IPS-18c (cell line): ENCODE results near the gene HELB.

ENCODE experiments used
- H3K4me3 ChIP-seq: 2 replicates; pipeline ENCODE4 v1.7.0; 2013; ENCODE audit warnings: low read depth, mild to moderate bottlenecking, low read length, moderate library complexity; ENCODE audit not compliant: insufficient read depth
- H3K9me3 ChIP-seq: one replicate; pipeline ENCODE4 v1.6.1; 2013; ENCODE audit warnings: mild to moderate bottlenecking, low read length, moderate library complexity; ENCODE audit not compliant: control insufficient read depth, insufficient read depth

Gene HELB

GRCh38 chr12:66337381-66338010 is 35.2 kb downstream of the HELB start:
- Histone ChIP-seq H3K4me3 (no peak overlapping the region), H3K9me3 (no peaks in the 10 kb centered on the region)

DNA sequence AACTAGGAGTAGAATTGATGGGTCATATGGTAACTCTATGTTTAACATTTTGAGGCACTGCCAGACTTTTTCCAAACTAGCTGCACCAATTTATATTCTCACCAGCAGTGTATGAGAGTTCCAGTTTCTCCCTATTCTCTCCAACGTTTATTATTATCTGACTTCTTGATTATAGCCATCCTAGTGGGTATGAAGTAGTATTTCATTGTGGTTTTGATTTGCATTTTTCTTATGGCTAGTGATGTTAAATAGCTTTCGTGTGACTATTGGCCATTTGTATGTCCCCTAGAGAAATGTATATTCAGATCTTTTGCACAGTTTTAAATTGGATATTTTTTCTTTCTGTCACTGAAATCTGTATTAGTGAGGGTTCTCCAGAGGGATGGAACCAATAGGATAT is 37.8 kb downstream of the HELB start:
- Histone ChIP-seq H3K4me3 (no peak overlapping the region), H3K9me3 (no peaks in the 10 kb centered on the region)

GRCh38 chr12:66341126-66341525 is 38.8 kb downstream of the HELB start:
- no peak overlapping the region for H3K4me3 ChIP-seq

GRCh38 chr12:66345212-66345611 is 42.9 kb downstream of the HELB start:
- Histone ChIP-seq H3K4me3 (no peak overlapping the region), H3K9me3 (no peaks in the 10 kb centered on the region)

More at GRCh38 chr12:66341126-66341525, 38.8 kb downstream of the HELB start:
- H3K9me3 ChIP-seq: no peaks in the 10 kb centered on the region

DNA sequence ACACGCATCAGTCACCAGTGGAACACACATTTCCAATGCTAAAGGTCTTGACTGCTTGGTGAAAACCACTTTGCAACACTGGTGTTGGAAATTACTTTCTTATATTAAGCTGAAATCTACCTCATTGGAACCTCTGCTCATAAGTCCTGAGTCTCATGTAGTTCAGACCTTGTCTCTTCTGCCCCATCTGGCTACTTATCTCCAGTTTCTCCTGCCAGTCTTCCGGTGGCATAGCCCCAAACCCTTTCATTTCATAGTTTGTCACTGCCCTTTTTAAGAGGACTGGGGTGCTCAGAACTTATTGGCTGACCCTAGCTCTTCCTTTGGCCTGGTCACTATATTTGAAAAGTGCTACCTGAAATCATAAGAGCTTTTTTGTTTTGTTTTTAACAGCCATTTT is 43.7 kb downstream of the HELB start:
- H3K9me3 ChIP-seq: no peaks in the 10 kb centered on the region
- no peak overlapping the region for H3K4me3 ChIP-seq

DNA sequence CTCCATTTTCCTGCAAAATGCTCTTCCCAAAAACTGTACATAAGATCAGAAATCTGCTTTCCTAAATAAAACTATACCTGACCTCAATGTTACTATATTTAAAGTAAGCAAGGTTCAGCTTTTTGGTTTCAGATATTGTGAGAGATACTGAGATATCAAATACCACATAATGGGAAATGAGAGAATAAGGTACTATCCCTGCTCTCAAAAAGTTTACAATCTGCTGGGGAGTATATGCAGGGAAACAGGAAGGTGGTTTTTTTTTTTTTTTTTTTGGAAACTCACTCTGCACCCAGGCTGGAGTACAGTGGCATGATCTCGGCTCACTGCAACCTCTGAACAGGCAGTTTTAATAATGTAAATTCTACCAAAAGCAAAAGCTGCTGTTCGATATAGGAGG is 49.0 kb downstream of the HELB start:
- Histone ChIP-seq H3K4me3 (no peak overlapping the region), H3K9me3 (no peaks in the 10 kb centered on the region)

GRCh38 chr12:66352197-66352596 is 49.9 kb downstream of the HELB start:
- H3K4me3 ChIP-seq: no peak overlapping the region

GRCh38 chr12:66352899-66353298 is 50.6 kb downstream of the HELB start:
- H3K9me3 ChIP-seq: no peaks in the 10 kb centered on the region
- H3K4me3 ChIP-seq: no peak overlapping the region

More at GRCh38 chr12:66352197-66352596, 49.9 kb downstream of the HELB start:
- no peaks in the 10 kb centered on the region for H3K9me3 ChIP-seq

GRCh38 chr12:66354291-66354690 is 52.0 kb downstream of the HELB start:
- no peaks in the 10 kb centered on the region for H3K9me3 ChIP-seq
- H3K4me3 ChIP-seq: no peak overlapping the region

- Histone ChIP-seq H3K4me3 (no peak overlapping the region), H3K9me3 (no peaks in the 10 kb centered on the region)
These were observed 57.0 kb downstream of the HELB start for GRCh38 chr12:66359300-66359699.

GRCh38 chr12:66361703-66362102 is 59.4 kb downstream of the HELB start:
- Histone ChIP-seq H3K4me3 (no peak overlapping the region), H3K9me3 (no peaks in the 10 kb centered on the region)

DNA sequence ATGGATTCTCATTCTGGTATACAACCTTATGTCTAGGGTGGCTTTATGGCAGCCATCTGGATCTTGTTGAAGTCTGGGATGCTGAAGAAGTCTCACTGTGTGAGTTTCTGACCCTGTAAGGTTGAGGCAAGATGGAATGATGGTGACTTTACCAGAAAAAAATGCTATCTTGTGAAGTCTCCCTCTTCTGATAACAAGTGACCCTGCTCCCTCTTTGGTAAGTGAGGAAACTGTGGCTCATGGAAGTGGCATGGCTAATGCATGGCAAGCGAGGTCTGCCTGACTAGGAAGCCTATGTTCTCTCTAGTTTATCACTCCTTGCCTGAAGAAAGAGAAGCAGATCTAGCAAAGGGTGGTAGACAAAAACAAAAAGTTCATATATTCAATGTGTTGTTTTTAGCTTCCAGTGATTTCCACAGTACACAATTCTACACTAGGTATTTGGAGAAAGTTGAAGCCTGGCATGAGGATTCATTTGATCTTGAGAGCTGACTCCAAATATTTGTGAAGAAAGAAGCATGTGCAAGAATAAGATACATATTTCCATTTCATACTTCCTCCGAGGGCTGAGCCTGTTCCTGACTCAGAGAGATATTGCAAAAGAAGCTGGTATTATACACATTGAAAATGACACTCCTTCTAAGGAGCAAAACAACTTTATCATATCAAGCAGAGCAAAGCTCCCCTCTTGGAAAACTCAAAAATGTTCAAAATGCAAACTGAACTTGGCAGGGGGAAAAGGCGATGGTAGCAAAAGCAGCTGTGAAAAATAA is 63.6 kb downstream of the HELB start:
- H3K4me3 ChIP-seq: no peak overlapping the region
- H3K9me3 ChIP-seq: no peaks in the 10 kb centered on the region

DNA sequence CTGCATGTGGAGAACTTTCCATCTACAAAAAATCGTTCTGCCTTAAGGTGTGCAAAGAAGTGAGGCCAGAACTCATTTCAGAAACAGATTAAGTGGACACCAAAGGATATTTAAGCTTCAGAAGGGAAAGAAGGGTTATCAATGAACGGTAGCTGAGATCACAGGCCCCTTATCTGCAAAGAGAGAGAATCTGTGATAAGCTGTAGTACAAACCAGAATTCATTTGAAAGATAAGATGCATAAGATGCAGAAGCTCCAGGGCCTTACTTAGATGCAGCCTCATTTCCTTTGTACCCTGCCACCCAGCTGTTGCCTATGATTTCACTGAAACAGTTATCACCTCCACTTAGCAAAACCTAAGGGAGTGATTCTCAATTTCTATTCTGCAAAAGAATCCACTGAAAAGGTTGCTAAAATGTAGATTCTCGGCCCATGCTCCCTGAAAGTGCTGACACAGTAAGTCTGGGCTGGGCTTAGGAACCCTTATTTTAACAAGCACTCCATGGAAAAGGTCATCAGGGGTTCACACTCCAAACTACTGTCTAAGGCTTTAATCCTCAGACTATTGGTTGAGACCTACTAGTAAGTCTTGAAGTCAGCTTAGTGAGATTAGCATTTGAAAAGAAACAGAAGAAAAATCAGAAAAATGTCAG is 64.8 kb downstream of the HELB start:
- Histone ChIP-seq H3K4me3 (no peak overlapping the region), H3K9me3 (no peaks in the 10 kb centered on the region)

DNA sequence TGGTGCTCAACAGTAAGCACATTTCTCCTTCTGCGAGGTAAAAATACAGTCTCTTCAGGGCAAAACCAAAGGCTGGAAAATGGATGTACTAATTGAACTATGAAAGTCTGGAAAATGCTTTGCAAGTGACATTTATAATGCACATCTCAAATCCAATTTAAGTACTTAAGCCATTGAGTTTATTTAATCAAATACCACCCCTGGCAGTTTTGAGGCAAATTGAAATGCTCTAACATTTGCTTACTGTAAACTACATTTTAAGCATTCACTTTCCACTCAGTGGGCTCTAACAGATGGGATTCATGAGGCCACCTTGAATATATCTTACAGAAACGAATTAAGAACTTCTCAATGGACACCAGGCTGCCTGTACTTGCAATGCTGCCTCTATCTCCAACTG is 69.7 kb downstream of the HELB start:
- Histone ChIP-seq H3K9me3 (no peaks in the 10 kb centered on the region), H3K4me3 (no peak overlapping the region)

- no peak overlapping the region for H3K4me3 ChIP-seq
- no peaks in the 10 kb centered on the region for H3K9me3 ChIP-seq
These were observed 73.3 kb downstream of the HELB start for GRCh38 chr12:66375560-66375959.

- Histone ChIP-seq H3K9me3 (no peaks in the 10 kb centered on the region), H3K4me3 (no peak overlapping the region)
These were observed 77.3 kb downstream of the HELB start for GRCh38 chr12:66379616-66380015.

DNA sequence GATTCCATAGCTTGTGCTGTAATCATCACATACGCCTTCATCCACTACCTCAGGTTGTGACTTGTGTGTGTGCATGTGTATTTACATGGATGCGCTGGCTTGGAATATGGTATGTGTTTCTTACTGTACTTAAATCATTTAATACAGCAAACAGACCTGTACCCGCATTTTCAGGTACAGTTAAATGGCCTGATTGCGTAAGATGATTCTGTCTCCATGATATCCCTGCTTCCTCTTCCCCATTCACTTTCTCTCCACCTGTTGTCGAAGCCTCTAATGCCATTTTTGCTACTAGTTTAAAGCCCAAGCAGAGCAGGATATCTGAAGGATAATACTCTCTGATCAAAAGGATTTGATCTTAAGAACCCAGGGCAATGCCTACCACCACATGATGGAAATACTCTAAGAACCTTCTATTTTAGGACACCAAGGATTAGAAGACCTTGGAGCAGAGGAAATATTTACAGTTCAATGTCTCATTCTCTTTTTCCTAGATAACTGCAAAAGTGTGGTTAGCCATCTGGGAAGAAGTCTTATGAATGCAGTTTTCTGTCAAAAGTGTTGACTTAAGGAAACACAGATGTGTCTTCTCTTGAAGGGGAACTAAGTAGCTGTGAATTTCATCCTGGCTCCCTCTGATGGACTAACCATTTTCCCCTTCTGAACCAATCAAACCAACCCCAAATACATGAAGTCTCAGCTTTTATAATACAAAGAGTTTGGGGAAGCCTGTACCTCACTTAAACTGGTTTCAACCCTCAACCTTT is 78.7 kb downstream of the HELB start:
- no peak overlapping the region for H3K4me3 ChIP-seq

More for the DNA sequence above, 78.7 kb downstream of the HELB start:
- no peaks in the 10 kb centered on the region for H3K9me3 ChIP-seq
